ENCODE results near the gene TMEM214.
"Not testable (repeated sequence)": the region's sequence is repeated elsewhere in the genome, so short reads cannot be mapped to it uniquely, and the experiment has no call there.

TMEM214 gene

DNA sequence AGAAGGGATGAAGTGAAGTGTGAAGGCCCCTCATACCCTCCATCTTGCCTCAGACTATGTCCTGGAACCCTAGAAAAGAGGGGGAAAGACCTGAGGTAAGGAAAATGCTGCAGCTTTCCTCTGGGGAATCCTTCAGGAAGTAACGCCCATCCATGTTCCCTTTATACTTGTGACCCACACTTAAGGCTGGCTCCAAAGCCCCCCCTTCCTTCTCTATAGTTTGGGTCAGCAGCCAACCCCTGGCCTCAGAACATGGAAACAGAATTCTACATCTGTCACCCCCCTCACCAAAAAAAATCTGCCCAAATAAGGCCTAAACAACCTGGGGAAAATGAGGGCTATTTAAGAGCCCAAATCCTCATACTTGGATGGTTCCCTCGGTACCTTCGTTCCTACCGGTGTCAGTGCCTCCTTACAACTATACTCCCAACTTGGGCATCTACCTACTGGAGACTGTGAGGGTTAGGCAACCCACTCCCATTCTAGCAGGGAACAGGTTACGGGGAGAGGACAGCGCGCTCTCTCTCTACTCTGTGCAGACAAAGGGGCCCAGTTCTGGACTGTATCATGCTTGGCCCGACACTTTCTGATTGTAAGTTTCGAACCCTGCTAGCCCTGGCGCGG is 38.0 kb downstream of the TMEM214 start:
- no peak for DNase-seq (ENCODE audit: low read depth)

- peak; percentile 75 for DNase-seq (ENCODE audit: low read depth)
Observed at GRCh38 chr2:27071277-27071989, 38.7 kb downstream of the TMEM214 start, which contains the start of gene OST4. TSS of gene OST4 (minus strand) at chr2:27071654.

- no peak for DNase-seq (ENCODE audit: low read depth)
Observed at GRCh38 chr2:27071990-27072830, 39.4 kb downstream of the TMEM214 start.

DNA sequence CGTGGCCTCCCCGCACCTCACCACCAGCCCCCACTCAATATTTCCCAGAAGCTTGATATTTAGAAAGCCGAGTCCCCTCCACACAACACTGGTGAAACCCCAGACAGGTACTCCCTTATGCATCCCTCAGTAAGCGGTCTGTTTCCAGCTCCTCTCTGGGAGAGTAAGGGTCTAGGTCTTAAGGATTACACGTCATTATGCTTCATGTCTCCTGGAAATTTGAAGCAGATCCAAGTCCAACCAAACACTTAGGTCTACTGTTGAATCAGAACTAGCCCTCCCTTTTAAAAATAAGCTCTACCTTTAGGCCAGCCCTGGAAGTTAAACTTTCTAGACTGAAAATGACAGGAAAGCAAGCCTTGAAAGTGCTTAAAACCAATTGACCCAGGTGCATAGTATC is 40.2 kb downstream of the TMEM214 start:
- no peak for DNase-seq (ENCODE audit: low read depth)

- no peak for DNase-seq (ENCODE audit: low read depth)
Observed at GRCh38 chr2:27073782-27074181, 41.0 kb downstream of the TMEM214 start.

GRCh38 chr2:27074738-27075565 is 42.2 kb downstream of the TMEM214 start:
- peak; percentile 33 for DNase-seq (ENCODE audit: low read depth)

GRCh38 chr2:27075566-27075871 is 42.8 kb downstream of the TMEM214 start:
- DNase-seq (ENCODE audit: low read depth): not testable (repeated sequence)

DNA sequence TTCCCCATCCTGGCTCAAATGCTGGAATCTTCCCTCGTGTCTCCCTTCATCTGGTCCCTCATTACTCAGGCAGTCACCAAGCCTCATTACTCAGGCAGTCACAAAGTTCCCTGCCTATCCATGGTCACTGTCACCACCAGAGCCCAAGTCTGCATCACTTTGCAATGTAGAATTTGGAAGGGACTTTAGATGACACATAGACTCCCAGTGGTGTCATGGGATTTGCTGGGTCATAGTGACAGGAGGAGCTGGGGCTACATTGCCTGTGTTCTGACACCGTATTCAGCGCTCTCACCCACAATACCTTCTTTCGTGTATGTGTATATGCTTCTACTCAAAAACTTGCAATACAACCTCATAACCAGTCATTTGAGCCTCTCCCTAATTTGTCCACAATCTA is 43.6 kb downstream of the TMEM214 start:
- no peak for DNase-seq (ENCODE audit: low read depth)

DNA sequence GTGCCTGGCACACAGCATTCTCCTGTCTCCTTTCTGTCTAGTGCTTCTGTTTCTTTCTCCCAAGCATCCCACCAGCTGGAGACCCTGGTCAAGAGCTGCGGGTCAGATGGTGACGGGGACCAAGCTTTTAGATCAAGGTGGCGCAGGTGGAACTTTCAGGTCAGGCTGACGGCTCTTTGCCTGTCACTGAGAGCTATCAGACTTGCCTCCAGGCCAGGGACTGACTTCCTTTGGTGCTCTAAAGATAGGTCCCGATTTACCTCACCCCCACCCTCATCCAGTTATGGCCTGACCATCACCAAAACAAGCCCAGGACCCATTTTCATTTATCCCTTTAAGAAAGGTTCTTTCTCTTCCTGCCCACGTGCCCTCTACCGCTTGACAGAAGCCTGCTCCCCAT is 44.5 kb downstream of the TMEM214 start:
- DNase-seq (ENCODE audit: low read depth): no peak

DNA sequence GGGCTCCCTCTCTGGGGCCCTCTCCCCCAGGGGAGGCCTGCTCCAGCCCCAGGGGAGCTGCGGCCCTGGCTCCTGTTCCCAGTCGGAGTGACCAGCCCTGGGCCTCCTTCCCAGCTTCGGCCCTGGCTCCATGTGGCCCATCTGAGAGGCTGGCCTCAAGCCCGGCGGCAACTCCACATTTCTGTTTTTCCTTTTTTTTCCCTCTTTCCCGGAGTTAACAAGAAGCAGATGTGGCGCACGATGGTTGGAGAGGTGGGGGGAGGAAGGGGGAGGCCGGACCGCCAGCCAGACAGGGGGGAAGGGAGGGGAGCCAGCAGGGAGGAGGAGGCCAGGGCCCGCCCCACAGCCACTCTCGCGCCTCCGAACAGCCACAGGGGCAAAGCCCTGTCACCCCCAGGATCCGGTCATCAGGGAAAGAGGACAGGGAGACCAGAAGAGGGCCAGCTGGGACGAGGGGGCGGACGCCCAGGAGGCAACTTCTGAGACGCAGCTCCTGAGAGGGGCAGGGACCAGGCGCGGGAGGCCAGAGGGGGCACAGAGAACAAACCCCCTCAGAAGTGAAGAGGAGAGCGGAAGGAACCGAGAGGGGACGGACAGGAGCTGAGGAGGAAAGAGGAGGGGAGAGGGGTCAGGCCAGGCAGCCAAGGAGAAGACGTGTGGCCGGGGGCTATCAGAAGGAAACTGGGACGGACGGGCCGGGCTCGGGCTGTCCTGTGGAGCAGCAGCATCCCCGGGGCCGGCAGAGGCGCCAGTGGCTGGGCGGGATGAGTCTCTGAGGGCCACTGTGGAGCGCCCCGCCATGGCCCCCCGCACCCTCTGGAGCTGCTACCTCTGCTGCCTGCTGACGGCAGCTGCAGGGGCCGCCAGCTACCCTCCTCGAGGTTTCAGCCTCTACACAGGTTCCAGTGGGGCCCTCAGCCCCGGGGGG is 45.8 kb downstream of the TMEM214 start, which contains the start of gene EMILIN1:
TSS of gene EMILIN1 (plus strand) at position 349 of the 928 bp plus-strand sequence. CDS start at position 800, 451 bp downstream.
- no peak for DNase-seq (ENCODE audit: low read depth)

DNA sequence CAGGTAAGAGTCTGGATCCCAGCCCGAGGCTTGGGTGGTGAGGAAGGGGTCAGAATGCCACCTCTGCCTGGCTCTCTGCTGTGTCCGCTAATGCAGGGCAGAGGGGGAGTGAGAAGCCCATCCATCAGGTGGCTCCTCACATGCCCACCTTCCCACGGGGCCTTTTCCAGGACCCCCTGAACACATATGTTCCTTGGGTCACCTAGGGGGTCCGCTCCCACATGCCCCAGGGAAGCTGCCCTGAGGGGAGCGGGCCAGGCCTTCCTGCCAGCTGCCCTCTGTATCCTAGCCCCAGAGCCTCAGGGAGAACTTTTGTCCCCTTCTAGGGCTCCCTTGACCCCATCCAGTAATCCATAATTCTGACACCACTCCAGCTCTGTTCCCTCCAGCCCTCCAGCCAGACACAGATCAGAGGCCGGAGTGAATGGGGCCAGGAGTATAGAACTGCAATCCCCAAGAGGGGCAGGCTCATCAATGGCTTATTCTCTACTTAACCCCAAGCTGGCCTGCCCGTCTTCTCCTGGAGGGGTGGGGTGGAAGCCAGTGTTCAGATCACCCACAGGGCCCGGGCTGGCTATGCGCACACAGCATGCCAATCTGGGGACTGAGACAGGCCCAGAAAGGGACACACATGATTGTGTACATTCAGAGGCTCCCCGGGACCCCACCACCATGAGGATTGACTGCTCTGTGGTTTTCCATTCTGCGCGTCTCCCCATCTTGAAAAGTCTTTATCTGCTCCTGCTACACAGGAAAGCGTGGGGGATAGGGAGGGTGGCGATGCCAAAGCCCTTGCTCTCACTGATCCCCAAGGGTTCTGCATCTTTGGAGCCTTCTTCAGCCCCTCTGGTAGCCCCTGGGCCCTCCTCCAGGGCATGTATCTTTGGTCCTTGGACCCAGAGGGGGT is 46.7 kb downstream of the TMEM214 start:
- DNase-seq (ENCODE audit: low read depth): no peak

- DNase-seq (ENCODE audit: low read depth): no peak
Observed at GRCh38 chr2:27080140-27080469, 47.3 kb downstream of the TMEM214 start.

GRCh38 chr2:27080603-27080936 is 47.8 kb downstream of the TMEM214 start:
- no peak for DNase-seq (ENCODE audit: low read depth)

GRCh38 chr2:27081984-27082772 is 49.4 kb downstream of the TMEM214 start:
- no peak for DNase-seq (ENCODE audit: low read depth)

DNA sequence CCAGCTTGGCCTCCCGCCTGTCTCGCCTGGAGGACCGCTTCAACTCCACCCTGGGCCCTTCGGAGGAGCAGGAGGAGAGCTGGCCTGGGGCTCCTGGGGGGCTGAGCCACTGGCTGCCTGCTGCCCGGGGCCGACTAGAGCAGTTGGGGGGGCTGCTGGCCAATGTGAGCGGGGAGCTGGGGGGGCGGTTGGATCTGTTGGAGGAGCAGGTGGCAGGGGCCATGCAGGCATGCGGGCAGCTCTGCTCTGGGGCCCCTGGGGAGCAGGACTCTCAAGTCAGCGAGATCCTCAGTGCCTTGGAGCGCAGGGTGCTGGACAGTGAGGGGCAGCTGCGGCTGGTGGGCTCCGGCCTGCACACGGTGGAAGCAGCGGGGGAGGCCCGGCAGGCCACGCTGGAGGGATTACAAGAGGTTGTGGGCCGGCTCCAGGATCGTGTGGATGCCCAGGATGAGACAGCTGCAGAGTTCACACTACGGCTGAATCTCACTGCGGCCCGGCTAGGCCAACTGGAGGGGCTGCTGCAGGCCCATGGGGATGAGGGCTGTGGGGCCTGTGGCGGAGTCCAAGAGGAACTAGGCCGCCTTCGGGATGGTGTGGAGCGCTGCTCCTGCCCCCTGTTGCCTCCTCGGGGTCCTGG is 50.1 kb downstream of the TMEM214 start:
- DNase-seq (ENCODE audit: low read depth): no peak

- DNase-seq (ENCODE audit: low read depth): no peak
Observed at GRCh38 chr2:27083410-27084296, 50.9 kb downstream of the TMEM214 start.

DNA sequence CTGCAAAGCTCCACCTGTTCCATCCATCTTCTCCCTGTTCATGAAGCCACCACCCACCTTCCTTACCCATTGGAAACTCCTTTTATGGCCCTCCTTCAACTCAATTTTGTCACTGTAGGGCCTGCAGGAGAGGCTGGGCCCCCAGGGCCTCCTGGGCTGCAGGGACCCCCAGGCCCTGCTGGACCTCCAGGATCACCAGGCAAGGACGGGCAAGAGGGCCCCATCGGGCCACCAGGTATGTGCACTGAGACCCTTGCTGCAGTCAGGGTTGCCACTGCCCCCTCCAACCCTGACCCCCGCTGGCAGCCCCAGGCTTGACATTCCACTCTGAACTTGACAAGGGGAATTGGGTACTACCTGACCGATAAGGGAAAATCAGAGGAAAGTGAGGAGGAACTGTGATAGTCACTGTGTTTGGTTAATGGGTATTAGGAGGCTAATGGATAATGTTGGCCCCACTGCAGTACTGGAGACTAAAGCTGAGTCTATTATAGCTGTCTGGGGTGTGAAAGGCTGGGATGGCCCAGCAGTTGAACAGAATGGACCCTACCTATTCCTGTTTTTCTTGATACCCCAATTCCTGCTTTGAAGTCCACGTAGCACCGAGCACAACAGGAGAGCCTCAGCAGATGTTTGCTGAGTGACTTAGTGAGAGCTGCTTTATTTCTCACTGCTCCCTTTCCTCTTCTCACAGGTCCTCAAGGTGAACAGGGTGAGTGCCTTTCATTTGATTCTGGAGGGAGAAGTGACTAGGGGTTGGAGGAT is 51.7 kb downstream of the TMEM214 start:
- no peak for DNase-seq (ENCODE audit: low read depth)
